ENCODE data around the gene OR51L1.
"Not testable (repeated sequence)": the region's sequence is repeated elsewhere in the genome, so short reads cannot be mapped to it uniquely, and the experiment has no call there.

Gene OR51L1, protein sequence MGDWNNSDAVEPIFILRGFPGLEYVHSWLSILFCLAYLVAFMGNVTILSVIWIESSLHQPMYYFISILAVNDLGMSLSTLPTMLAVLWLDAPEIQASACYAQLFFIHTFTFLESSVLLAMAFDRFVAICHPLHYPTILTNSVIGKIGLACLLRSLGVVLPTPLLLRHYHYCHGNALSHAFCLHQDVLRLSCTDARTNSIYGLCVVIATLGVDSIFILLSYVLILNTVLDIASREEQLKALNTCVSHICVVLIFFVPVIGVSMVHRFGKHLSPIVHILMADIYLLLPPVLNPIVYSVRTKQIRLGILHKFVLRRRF

DNA sequence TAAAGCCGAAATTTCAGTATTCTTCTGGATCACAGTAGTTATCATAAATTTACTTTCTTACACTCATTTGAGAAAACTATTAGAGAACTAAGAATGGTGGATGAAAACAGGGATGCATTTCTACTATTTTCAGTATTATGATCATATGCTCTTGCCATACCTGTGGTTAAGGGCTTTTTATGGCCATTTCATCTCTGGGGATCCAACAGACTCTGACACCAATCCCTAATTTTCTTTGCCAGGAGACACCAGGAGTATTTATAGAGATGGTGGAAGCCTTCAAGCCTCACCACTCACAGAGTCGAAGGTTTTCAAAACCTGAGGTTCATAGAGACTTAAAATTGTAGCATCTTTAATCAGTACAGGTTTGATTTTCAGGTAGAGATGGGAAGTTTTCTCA, at the start of gene OR51L1:
Gene OR51L1, plus strand, starts transcription at position 301 of the 400 bp plus-strand sequence. CDS start 4,132 bp downstream, outside the sequence.
- FAIRE-seq: no peak

DNA sequence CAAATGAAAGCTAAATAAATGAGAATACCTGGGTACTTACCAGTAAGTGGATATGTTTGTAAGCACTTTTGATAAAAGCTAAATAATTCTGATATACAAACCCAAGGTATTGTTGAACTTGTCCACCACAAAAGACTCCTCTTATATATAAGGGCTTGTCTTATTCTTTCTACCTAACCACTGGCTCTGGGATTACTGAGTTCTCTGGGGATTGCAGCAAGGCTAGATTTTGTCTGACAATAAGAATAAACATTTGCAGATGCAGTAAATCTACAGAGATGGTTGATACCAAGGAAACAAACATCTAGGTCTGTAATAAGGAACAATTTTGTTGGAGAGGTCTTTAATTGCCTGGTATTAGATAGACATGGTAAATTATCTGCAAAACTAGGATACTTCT, 47.1 kb upstream of the OR51L1 start, which contains the start of gene OR51A4:
Gene OR51A4, minus strand, starts transcription at position 101 of the 400 bp plus-strand sequence. CDS start 505 bp downstream, outside the sequence.
- FAIRE-seq: no peak

DNA sequence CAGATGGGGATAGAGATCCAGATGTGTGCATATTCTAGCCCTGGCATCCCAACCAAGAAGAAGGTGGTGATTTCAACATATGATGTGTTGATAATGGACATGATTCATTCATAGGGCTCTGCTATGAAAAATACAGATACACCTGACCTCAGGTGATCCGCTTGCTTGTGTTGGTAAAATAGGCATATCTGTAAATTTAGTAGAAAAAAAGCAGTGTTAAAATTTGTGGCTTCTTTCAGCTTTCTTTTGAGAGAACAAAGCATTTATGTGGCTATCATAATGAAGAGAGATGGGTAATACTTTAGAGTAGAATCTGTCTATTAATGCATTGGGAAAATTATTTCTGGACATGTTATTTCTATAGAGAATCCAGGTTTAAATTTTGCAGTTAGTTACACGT, 39.0 kb upstream of the OR51L1 start, which contains the start of gene OR51A2:
Gene OR51A2, minus strand, starts transcription at position 101 of the 400 bp plus-strand sequence. Its CDS starts 0 bp downstream, at position 101.
- FAIRE-seq: not testable (repeated sequence)

DNA sequence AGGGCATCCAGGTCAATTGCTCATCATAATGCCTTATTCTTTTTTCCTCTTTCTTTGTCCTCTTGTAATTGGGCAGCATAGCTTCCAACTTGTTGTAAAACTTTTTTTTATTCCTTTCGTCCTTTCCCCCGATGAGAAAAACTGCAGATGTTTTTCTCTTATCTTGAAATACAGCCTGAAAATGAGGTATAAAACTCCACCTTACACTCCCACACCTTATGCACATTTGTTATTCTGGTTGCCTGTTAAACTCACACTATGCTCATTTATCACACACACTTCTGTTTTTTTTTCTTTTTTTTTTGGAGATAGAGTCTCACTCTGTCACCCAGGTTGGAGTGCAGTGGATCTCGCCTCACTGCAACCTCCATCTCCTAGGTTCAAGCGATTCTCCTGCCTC, 37.3 kb upstream of the OR51L1 start:
- FAIRE-seq: no peak

DNA sequence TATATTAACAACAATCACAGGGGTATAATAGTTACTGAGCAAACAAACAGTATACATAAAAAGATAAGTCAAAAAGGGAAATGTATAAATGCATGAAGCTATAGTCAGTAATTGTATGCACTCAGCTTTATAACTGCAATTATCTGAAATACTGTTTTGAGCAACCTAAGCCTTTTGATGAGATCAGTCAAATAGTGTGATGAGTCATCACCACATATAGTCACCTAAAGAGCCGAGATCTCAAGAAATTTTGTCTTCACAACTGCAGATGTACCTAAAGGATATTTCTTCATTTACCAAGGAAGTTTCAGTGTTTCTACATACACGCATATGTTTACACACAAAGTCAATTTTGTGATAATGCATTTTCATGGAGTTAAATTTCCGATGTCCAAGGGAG, 33.8 kb upstream of the OR51L1 start:
- no peak for FAIRE-seq

DNA sequence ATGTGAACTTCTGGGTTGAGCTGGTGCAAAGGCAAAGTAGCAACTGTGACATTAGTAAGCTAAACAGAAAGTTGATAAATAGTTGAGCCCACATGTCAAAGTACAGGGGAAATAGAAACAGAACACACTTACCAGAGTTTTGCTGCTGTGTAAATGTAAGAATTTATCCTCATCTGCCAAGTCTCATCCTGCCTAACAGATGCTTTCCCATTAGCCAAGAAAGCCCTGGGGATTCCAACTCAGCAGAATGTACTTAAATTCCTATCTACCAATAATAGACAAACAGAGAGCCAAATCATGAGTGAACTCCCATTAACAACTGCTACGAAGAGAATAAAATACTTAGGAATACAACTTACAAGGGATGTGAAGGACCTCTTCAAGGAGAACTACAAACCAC, 31.8 kb upstream of the OR51L1 start:
- FAIRE-seq: no peak

DNA sequence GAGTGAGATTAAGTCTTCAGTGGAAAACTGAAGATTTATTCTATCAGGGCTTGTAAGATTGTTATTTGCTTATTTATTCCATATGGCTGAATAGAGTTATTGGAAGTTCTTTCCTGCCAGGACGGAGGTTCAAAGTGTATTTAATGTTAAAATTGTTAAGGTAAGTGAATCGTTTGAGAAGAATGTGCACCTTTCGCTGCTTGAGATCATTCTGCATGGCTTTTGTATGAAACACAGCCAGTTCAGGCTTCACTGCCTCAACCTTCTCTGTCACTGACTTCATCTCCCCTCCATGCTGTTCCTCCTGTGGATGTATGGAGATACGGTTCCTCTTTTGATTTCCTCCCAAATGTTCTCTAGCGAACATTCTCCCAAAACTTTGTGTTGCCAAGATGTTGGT, 19.2 kb upstream of the OR51L1 start:
- FAIRE-seq: no peak

DNA sequence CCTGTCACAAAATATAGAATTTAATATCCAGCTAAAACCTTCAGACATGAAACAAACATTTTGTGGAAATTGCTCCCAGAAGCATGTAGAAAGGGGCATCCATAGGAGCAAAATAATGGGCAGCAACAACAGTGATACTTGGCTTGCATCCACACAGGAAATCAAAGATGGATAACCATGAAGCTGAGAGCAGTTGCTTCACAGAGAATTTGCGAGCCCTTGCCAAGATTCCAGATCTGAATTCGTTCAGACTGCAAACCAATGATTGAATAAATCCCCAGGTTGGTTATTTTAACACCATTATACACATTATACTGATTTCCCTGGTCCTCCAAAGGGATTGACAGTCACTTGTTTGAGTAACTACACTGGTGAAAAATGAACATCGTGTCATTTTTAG, 15.6 kb upstream of the OR51L1 start:
- no peak for FAIRE-seq

DNA sequence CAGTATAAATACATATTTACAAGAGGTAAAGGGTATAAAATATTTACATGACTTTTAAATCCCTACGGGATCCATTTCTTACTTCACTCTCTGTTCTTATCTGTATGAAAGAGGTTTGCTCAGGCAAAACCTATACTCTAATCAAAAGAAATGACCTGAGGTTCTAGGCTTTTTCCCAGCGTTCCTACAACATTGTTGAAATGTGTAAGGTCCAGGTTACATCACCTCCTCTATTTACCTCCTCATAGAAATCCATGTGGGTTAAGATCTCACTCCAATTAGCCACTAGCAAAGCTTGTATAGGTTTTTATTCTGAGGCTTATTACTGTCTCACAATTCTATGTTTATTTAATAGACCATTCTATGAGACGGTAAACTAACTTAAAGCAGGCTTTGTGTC, 12.0 kb upstream of the OR51L1 start:
- no peak for FAIRE-seq

DNA sequence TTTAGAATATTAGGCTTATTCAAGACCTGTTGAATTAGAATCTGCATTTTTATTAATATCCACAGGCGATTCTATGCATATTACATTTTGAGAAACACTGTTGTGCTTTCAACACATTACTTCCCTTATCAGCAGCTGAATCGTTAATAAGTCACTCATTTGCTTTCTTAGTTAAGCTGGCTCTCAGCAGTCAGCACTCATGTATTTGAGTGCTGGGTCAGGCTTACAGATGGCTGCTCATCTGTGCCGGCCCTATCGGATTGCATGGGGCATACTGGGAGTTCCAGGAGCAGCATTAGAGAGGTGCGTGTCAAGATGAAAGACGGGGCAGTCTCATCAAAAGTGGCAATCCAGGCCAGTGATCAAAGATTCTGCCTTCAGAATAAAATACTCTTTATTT, 10.8 kb upstream of the OR51L1 start:
- FAIRE-seq: no peak

DNA sequence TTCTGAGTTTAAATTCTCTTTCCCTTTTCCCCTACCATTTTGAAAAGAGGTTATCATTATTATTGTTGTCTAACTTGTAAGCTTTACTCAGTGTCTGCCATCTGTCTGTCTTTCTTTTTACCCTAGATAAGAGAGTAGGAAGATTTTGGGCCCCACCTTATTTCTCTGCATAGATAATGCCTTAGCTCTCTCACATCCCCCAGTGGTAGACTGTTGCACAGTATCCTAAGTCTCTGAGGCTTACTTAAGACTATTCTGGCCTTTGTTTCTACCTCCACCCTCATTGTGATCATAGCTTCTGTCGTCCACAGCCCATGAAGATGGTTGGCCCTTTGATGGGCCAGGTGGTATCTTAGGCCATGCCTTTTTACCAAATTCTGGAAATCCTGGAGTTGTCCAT, 3.6 kb upstream of the OR51L1 start:
- FAIRE-seq: no peak

DNA sequence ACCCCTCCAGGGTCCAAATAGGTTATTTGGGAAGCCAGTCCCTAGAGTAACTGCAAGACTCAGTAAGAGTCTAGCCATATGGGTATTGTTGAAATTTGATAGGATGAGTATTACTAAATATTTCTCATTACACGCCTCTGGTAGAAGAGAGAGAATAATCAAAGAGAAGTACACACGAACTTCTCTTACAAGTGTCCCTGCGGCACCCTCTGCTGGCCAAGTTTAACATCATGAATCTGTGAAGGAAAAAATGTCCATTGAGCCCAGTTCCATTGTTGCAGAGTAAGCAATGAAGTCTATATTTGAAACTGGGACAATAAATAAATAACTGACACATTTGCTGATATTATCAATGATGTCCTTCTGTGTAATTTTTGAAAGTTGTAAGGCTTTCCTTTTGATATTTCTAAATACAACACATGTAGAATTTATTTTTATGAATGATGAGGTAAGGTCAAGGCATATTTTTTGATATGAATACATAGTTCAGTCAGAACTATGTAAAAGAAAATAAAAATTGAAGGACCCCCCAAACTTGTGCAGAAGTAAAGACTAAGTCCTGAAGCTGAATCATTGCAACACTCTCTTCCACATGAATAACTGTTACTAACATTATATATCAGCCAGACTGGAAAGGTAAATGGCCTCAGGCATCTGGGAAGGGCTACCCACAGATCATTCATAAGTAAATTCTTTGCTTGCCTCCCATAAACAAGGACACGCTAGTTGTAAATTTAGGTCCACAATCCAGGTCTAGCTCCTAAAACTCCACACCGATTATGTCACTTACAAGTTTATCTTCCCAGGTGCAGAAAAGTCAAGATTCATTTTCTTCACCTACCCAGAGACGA, 10.0 kb downstream of the OR51L1 start:
- no peak for FAIRE-seq

DNA sequence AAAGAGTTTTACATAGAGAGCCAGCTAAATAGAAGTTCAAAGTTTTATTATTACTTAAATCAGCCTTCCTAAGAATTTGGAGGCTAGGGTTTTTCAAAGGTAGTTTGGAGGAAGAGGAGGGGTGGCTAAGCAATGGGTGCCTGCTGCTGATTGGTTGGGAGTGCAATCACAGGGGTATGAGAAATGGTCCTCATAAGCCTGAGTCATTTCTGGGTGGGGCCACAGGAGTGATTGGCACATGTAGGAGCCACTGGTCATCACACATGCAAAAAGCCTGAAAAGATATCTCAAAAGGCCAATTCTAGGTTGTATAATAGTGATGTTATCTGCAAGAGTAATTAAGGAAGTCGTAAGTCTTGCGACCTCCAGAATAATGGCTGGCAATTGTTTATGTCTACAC, 12.9 kb downstream of the OR51L1 start:
- no peak for FAIRE-seq

DNA sequence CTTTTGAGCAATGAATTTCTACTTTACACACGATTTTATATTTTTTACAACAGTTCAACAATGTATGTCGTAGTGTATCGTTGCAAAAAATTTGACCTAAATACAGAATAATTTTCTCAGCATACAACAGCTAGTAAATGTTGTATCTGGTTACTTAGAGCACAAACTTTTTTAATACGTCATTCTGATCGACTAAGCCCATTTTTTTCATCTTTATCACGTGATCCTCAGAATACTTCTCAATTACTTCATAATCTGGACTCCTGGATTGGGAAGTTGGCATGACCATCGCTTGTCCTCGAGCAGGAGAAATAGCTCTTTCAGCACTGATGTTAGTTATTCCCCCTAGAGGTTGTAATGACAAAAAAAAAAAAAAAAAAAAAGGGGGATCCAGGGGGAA, 16.6 kb downstream of the OR51L1 start:
- FAIRE-seq: no peak

DNA sequence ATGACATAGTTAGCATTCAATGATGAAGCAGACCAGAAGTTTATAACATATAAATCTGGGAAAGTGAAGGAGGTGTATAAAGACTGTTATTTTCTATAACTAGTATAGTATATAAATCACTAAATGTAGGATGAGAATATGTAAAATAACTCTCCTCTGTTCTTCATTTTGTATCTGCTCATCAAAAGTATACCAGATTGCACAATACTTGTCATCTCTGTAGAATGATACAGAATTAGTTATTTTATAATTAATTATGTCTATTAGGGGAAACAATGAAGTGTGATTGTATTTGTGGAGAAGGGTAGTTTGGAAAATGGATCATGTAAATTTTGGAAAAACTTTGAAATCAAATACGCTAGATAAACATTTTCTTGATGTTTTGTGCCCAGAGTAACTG, 18.4 kb downstream of the OR51L1 start:
- no peak for FAIRE-seq

DNA sequence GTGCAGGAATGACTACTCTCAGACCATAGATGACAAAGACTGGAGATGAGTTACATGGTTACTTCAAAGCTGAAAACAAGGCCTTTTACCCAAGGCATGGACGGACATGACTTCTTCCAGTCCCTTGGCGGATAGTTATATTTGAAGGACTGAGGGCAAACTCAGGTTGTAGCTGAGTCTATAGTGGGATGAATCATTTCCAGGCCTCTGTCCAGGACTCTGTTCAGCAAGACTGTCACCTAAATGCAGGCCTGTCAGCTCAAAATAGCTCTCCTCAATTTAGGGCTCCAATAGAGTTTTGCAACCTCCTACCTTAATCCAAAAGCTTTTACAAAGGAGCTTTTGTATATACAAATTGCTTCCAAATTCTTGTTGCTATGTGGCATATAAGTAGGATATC, 27.3 kb downstream of the OR51L1 start:
- FAIRE-seq: no peak

DNA sequence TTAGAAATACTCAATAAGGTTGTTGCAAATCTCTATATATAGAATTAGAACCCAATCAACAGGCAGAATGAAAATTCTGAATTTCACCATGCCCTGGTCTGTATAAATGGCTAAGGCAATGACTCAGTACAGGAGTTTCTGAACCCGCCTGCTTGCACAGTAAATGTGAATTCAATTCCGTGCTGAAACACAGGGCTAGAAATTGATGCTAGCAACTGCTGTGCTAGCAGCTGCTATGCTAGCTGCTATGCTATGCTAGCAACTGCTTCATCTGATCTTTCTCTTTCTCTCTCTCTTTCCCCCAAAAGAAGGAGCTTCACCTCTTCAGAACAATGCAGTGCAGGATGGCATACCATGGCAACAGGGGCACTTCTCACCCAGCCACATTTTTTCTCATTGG, 42.0 kb downstream of the OR51L1 start:
- no peak for FAIRE-seq

DNA sequence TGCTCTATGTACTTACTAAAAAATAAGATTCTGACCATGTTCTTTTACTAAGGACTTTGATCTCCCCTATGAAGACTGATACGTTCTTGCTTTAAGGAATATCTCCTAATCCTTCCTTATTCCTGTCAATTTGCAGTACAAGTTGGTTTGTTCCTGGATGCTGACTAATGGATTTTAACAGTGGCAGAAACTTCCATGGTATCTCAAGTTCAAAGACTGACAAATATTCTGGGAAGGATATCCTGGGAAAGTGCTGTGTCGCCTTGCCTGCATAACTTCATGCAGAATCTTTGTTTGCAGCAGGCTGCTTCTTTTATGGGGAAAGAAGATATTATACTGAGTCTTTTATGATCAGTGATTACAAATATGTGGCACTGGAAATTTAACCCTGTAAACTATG, 43.3 kb downstream of the OR51L1 start:
- FAIRE-seq: no peak

DNA sequence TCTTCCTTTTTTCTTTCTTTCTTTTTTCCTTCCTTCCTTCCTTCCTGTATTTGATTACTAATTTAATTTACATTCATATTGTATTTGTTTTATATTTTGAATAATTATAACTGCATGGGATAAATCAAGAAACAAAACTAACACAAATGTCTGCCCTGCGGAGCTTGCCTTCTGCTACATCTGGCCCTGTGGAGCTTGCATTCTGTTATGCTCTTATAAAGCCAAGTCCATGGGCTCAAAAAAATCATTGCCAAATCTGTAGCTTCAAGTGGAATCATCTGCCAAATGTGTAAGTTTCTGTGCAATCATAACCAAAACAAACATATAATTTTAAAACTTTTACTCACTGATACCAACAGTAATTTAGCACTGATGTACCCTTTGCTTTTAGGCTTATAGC, 43.7 kb downstream of the OR51L1 start:
- no peak for FAIRE-seq

DNA sequence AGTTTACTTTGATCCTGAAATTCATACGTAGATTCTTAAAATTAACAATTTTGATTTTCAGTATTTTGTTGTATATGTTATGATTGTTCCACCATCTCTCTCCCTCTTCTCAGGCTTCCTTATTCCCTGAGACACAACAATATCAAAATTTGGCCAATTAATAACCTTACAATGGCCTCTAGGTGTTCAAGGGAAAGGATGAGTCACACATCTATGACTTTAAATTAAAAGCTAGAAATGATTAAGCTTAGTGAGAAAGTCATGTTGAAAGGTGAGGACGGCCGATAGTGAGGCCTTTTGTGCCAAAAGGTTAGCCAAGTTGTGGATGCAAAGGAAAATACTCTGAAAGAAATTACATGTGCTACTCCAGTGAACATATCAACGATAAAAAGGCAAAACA, 46.2 kb downstream of the OR51L1 start:
- no peak for FAIRE-seq

DNA sequence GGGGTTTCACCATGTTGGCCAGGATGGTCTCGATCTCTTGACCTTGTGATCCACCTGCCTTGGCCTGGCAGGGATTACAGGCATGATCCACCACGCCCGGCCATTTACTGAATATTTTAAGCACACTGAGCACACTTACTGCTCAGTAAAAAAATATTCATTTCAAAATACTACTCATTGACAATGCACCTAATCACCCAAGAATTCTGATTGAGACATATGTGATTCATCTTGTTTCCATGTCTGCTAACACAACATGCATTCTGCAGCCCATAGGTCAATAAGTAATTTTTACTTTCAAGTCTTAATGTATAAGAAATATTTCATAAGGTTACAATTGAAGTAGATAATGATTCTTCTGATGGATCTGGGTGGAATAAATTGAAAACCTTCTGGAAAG, 47.4 kb downstream of the OR51L1 start:
- FAIRE-seq: no peak

DNA sequence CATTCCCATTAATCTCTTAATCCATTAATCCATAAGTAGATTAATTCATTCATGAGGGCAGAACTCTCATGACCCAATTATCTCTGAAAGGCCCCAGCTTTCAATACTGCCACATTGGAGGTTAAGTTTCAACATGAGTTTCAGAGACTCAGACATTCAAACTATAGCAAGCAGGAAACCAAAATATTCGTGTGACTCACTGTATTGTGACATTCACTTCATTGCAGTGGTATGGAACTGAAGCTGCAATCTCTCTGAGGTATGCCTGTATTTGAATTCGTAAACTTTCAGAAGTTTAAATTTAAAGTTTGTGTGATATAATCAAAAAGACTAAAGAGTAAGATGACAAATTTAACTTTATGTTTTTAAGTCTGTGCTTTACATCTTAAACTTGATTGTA, 48.7 kb downstream of the OR51L1 start:
- FAIRE-seq: no peak

DNA sequence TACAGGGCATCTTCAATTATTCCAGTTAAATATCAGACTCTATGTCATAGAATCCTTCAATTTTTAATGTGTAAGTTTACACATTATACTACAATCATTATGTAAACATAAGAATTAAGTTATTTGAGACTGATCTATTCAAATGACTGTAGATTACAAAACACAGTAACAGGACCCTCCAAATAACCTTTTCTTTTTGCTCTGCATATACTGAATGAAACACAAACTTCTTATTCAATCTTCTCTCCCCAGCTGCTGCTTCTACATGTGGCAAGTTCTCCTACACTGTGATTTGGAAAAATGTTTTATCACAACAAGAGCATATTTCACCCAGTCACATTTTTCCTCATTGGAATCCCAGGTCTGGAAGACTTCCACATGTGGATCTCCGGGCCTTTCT, 51.6 kb downstream of the OR51L1 start, which contains the start of gene OR52J3:
Gene OR52J3, plus strand, starts transcription at position 301 of the 400 bp plus-strand sequence. Its CDS starts 0 bp downstream, at position 301.
- no peak for FAIRE-seq
